GM23248 (cell line): ENCODE results near the gene LYPD3.

ENCODE experiments used
- EZH2 ChIP-seq: fragments of 200-600 bp; sonication (generic); IDR thresholded peaks from 2 replicates; pipeline ENCODE4 v1.6.1; 2018; ENCODE audit warnings: antibody characterized with exemption, mild to moderate bottlenecking; ENCODE audit not compliant: insufficient read depth, poor library complexity, severe bottlenecking
- EZH2phosphoT487 ChIP-seq: fragments of 200-600 bp; sonication (generic); IDR thresholded peaks from 2 replicates; pipeline ENCODE4 v1.6.1; 2018; ENCODE audit warnings: antibody characterized with exemption, moderate library complexity, mild to moderate bottlenecking, low read depth; ENCODE audit not compliant: insufficient read depth

GRCh38 chr19:43464134-43464775 is 1.2 kb downstream of the LYPD3 start:
- no peak for TF ChIP-seq EZH2
- no peak for TF ChIP-seq EZH2phosphoT487
